ENCODE data around the gene PAX4. TPM values are rescaled to one million over a fixed set of nuclear protein-coding genes. Genes with fewer than 3 reads are reported as not detected.
A peak's percentile ranks its signal among the peaks of the same experiment; 100 is the strongest.

The PAX4 gene
- total and polyA plus RNA-seq, 9 of the 15 experiments (the other 6 are each of a cell fraction or from before 2014, with no cell fraction given) = not detected

DNA sequence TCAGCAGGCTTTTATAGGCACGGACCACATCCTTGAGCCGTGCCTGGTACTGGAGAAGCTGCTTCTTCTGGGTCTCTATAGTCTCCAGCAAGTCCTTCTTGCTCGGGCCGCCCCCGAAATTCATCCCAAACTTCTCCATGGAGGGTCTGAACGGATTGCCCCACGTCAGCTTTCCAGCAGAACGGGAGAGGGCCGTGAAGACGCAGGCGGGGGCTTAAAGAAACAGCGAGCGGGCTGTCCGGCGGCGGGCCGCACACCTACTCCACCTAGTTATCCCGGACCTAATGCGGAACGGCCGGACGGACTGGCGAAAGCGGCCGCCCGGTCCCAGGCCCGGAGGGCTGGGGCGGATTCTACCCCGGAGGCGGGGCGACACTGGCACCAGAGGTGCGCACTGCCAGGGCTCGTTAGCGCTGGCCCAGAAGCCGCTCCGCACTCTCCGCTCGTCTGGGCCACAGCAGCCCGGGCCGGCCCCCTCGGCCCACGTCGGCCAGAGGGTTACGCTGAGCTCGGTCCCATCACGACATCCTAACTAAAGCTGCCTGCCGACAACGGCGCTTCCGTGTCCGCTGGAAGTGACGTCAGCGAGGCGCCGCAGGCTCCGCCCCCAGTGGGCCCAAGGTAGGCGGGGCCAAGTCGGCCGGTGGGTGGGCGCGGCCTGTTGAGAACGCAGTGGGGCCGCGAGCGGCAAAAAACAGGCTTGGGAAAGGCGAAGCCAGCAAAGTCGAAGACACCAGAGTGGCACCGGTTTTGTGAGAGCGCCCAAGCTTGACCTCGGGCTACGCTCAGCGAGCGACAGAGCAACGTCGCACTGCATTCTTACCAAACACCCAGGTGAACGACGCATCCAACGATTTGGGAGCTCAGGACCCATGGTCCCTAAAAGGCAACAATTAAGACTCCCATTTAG, 32.6 kb downstream of the PAX4 start, which contains the start of gene GCC1 (continued):
- peak; percentile 60; the same call in 1 of the 2 replicates for TF ChIP-seq DMBX1 (CRISPR knock-in tag; IDR thresholded peaks at IDR 0.05; ENCODE audit: borderline replicate concordance)
- TF ChIP-seq POLR3G (IDR thresholded peaks at IDR 0.05; ENCODE audit: extremely low read depth, insufficient read length, insufficient replicate concordance) = no peak
- TF ChIP-seq POLR3A (IDR thresholded peaks at IDR 0.05; ENCODE audit: borderline replicate concordance, extremely low read depth, insufficient read depth, insufficient read length) = no peak
- peak; percentile 70; the same call in 1 of the 2 replicates for TF ChIP-seq EP400 (IDR thresholded peaks at IDR 0.05)
- TF ChIP-seq ZNF263 (CRISPR knock-in tag; IDR thresholded peaks at IDR 0.05; ENCODE audit: borderline replicate concordance) = no peak
- TF ChIP-seq SMARCB1 (IDR thresholded peaks at IDR 0.05; ENCODE audit: insufficient read length, low read depth) = no peak
- TF ChIP-seq ZNF277 (CRISPR knock-in tag; IDR thresholded peaks at IDR 0.05; ENCODE audit: borderline replicate concordance) = no peak
- no peak for TF ChIP-seq NR0B1 (IDR thresholded peaks at IDR 0.05; ENCODE audit: partially characterized antibody)
- TF ChIP-seq PYGO2 (tag; IDR thresholded peaks at IDR 0.05) = no peak
- no peak for TF ChIP-seq ZNF124 (CRISPR knock-in tag; IDR thresholded peaks at IDR 0.05)
- TF ChIP-seq ZNF175 (CRISPR knock-in tag; IDR thresholded peaks at IDR 0.05; ENCODE audit: low read depth) = 0 out of 2 replicates have a peak, but pooled peaks have one; percentile 29
- TF ChIP-seq ELF2 (CRISPR knock-in tag; IDR thresholded peaks at IDR 0.05) = peak; percentile 97
- 0 out of 2 replicates have a peak, but pooled peaks have one; percentile 13 for TF ChIP-seq NFIC (IDR thresholded peaks at IDR 0.05)
- TF ChIP-seq ZNF766 (CRISPR knock-in tag; conservative IDR thresholded peaks at IDR 0.05) = no peak
- TF ChIP-seq SRSF3 (IDR thresholded peaks at IDR 0.05; ENCODE audit: insufficient read depth, low read length) = no peak
- no peak; the same call in 1 of the 2 replicates for TF ChIP-seq CGGBP1 (CRISPR knock-in tag; IDR thresholded peaks at IDR 0.05)
- TF ChIP-seq RFX7 (CRISPR knock-in tag; IDR thresholded peaks at IDR 0.05) = no peak
- no peak for TF ChIP-seq SMARCE1 (IDR thresholded peaks at IDR 0.05)
- no peak for TF ChIP-seq SIX5 (IDR thresholded peaks at IDR 0.05; ENCODE audit: borderline replicate concordance in 1 of 2, insufficient read depth in 1 of 2, low read depth in 1 of 2, low read length in 2 of 2)
- no peak for TF ChIP-seq CHCHD3 (CRISPR knock-in tag; IDR thresholded peaks at IDR 0.05)
- no peak for TF ChIP-seq ZNF282 (CRISPR knock-in tag; IDR thresholded peaks at IDR 0.05)
- TF ChIP-seq BDP1 (IDR thresholded peaks at IDR 0.05; ENCODE audit: insufficient read depth, insufficient read length) = no peak
- no peak for TF ChIP-seq RUNX1 (IDR thresholded peaks at IDR 0.05; ENCODE audit: low read depth)

Data from K562 (cell line).